ENCODE data around the gene ITPKA.

The ITPKA gene

GRCh38 chr15:41493205-41493901 lies at the start of gene ITPKA:
ITPKA (plus strand) TSS chr15:41493874; CDS start chr15:41493928, 54 bp downstream.
- Histone ChIP-seq H2AFZ (peak within 1 kb of the TSS; percentile 91), H3K9ac (no peak within 1 kb of the TSS), H3K4me1 (peaks cover 5% of the 10 kb centered on the region), H3K4me2 (ENCODE audit: low read length) (peak within 1 kb of the TSS; percentile 94), H3K27ac (peak within 1 kb of the TSS; percentile 51), H3K4me3 (ENCODE audit: low read depth, low read length) (peak within 1 kb of the TSS; percentile 68), H3K36me3 (ENCODE audit: control insufficient read depth, insufficient read depth, low read length) (no peaks in the 10 kb centered on the region), H3K79me2 (no peaks in the 10 kb centered on the region), H3K9me3 (ENCODE audit: control insufficient read depth, low read length) (no peaks in the 10 kb centered on the region), H3K27me3 (ENCODE audit: control insufficient read depth, insufficient read depth, low read length) (no peaks in the 10 kb centered on the region)
- no peak for TF ChIP-seq CTCF (IDR thresholded peaks at IDR 0.05)

GRCh38 chr15:41445399-41445798 lies 48.3 kb upstream of the ITPKA start:
- Histone ChIP-seq H3K27me3 (ENCODE audit: control insufficient read depth, insufficient read depth, low read length) (no peaks in the 10 kb centered on the region), H3K4me1 (no peaks in the 10 kb centered on the region), H3K36me3 (ENCODE audit: control insufficient read depth, insufficient read depth, low read length) (no peaks in the 10 kb centered on the region), H3K9ac (no peak overlapping the region), H2AFZ (no peak overlapping the region), H3K4me3 (ENCODE audit: low read depth, low read length) (no peak overlapping the region), H3K4me2 (ENCODE audit: low read length) (no peak overlapping the region), H3K79me2 (peaks cover 7% of the 10 kb centered on the region), H3K27ac (no peak overlapping the region), H3K9me3 (ENCODE audit: control insufficient read depth, low read length) (no peaks in the 10 kb centered on the region)
- TF ChIP-seq CTCF (IDR thresholded peaks at IDR 0.05), result no peak

GRCh38 chr15:41462084-41462795 lies 31.4 kb upstream of the ITPKA start:
- no peaks in the 10 kb centered on the region for H3K79me2 ChIP-seq
- no peak for TF ChIP-seq CTCF (IDR thresholded peaks at IDR 0.05)
- H3K4me1 ChIP-seq, result no peaks in the 10 kb centered on the region
- H3K4me2 ChIP-seq (ENCODE audit: low read length), result no peak overlapping the region
- no peak overlapping the region for H3K4me3 ChIP-seq (ENCODE audit: low read depth, low read length)
- H3K9ac ChIP-seq, result no peak overlapping the region
- H3K27me3 ChIP-seq (ENCODE audit: control insufficient read depth, insufficient read depth, low read length), result no peaks in the 10 kb centered on the region
- no peaks in the 10 kb centered on the region for H3K9me3 ChIP-seq (ENCODE audit: control insufficient read depth, low read length)
- no peak overlapping the region for H2AFZ ChIP-seq
- H3K36me3 ChIP-seq (ENCODE audit: control insufficient read depth, insufficient read depth, low read length), result no peaks in the 10 kb centered on the region
- H3K27ac ChIP-seq, result no peak overlapping the region

- TF ChIP-seq CTCF (IDR thresholded peaks at IDR 0.05), result no peak
- no peaks in the 10 kb centered on the region for H3K36me3 ChIP-seq (ENCODE audit: control insufficient read depth, insufficient read depth, low read length)
Measured at GRCh38 chr15:41464889-41465580, 28.6 kb upstream of the ITPKA start.

More at GRCh38 chr15:41464889-41465580, 28.6 kb upstream of the ITPKA start:
- H3K27ac ChIP-seq, result no peak overlapping the region
- no peak overlapping the region for H2AFZ ChIP-seq
- no peak overlapping the region for H3K4me2 ChIP-seq (ENCODE audit: low read length)
- H3K9ac ChIP-seq, result no peak overlapping the region
- H3K4me3 ChIP-seq (ENCODE audit: low read depth, low read length), result no peak overlapping the region
- H3K27me3 ChIP-seq (ENCODE audit: control insufficient read depth, insufficient read depth, low read length), result no peaks in the 10 kb centered on the region
- no peaks in the 10 kb centered on the region for H3K4me1 ChIP-seq
- H3K9me3 ChIP-seq (ENCODE audit: control insufficient read depth, low read length), result no peaks in the 10 kb centered on the region
- H3K79me2 ChIP-seq, result no peaks in the 10 kb centered on the region
